Pancreas (tissue), 10 donors: ENCODE results near the gene IQCM. TPM values are rescaled to one million over a fixed set of nuclear protein-coding genes. Genes with fewer than 3 reads are reported as not detected.

ENCODE experiments used
- ATAC-seq, 4 donors: fragments of 200-7000 bp; cut with Tn5 transposase; one replicate each; pipeline versions ENCODE4 v1.8.0 to v1.9.1; 2020; ENCODE audit warnings: mild to moderate bottlenecking in 4 of 4, moderate library complexity in 4 of 4
- DNase-seq, 6 donors: peaks; one replicate each; pipeline ENCODE4 v3.0.0-alpha.2; 2020
- FAIRE-seq: peaks from 2 replicates; lab custom pipeline; 2012; peaks lifted over from hg19 to GRCh38; lab: Jason Lieb, UNC
- H3K27ac ChIP-seq, 4 donors: fragments of 200-600 bp; sonication (generic); 1 replicate in 3 of 4; 2 replicates in 1 of 4; pipeline versions ENCODE4 v1.5.0 to v1.8.0; 2020
- H3K27me3 ChIP-seq, 4 donors: fragments of 200-600 bp; one replicate each; pipeline ENCODE4 v1.8.0; 2021
- H3K36me3 ChIP-seq, 3 donors: fragments of 200-600 bp; sonication (generic) in 1 of 3; one replicate each; pipeline versions ENCODE4 v1.5.0 to v1.8.0; 2020 to 2021
- H3K4me1 ChIP-seq, 3 donors: fragments of 200-600 bp; one replicate each; pipeline ENCODE4 v1.8.0; 2021
- H3K4me3 ChIP-seq, 4 donors: fragments of 200-600 bp; sonication (generic) in 2 of 4; one replicate each; pipeline versions ENCODE4 v1.5.0 to v1.8.0; 2020 to 2021
- H3K9me3 ChIP-seq, 4 donors: fragments of 200-600 bp; one replicate each; pipeline ENCODE4 v1.8.0; 2021
- CTCF ChIP-seq, 4 donors: fragments of 200-600 bp; sonication (generic) in 3 of 4; IDR thresholded peaks; one replicate each; pipeline versions ENCODE4 v1.5.0 to v1.8.0; 2021; ENCODE audit warnings: antibody characterized with exemption in 4 of 4
- WGBS, 2 donors: extraction: QIAGEN DNeasy Blood & Tissue Kit; methylation state at CpG; one replicate each; pipeline ENCODE4 v1.1.7; 2013; 5-methylcytosine and 5-hydroxymethylcytosine counted together
- intact Hi-C, 3 donors: fragments of 100-400 bp; cut with DNase I; formaldehyde crosslinking; loops; one replicate each; pipeline versions ENCODE4 v1.11.1 to v1.14.2; 2022
- polyA plus RNA-seq, 2 donors: library from polyadenylated mRNA; stranded (reverse); fragments of 200-250 nt; gene quantifications; one replicate each; pipeline ENCODE4 v1.2.3, GENCODE V29; 2013
- total RNA-seq, 6 donors: library from RNA; stranded (reverse); fragmentation: NEBNext Ultra II Directional in 4 of 6; extraction: Animal tissue kit (Norgen Biotek cat#: 25700) in 4 of 6; gene quantifications; one replicate each; pipeline versions ENCODE4 v1.2.1 to v1.2.4, GENCODE V29; 2021 to 2023
- donor health status: healthy with polysubstance abuse.
- donor health status: DM: no; HTN: no; CAD: no; lungs with moderate emphysema.
- donor health status: DM: no; HTN: no; CAD: no.
- donor health status: control.
- donor health status: control.
- donor health status: Bipolar disorder and iron deficiency.
- donor health status: DM: yes; HTN: yes; CAD: no.
- donor health status: DM: no; HTN: no; CAD: no.
- donor health status: DM: no; HTN: no; CAD: no.
- donor health status: DM: yes; HTN: yes; CAD: no.

IQCM gene
- total and polyA plus RNA-seq, 8 donors, result not detected

- H3K4me1 ChIP-seq, result no peaks in the 10 kb centered on the region
- no peak for ATAC-seq
- 60 to 76% methylated on average over 2 of the region's 2 CpGs for WGBS, 2 donors
- no peak overlapping the region for H3K27ac ChIP-seq
- H3K9me3 ChIP-seq, result no peaks in the 10 kb centered on the region
- intact Hi-C loops, result no loop called here
- no peak for FAIRE-seq
- DNase-seq, result no peak
- H3K4me3 ChIP-seq, result no peak overlapping the region
- no peaks in the 10 kb centered on the region for H3K36me3 ChIP-seq
- H3K27me3 ChIP-seq, result no peaks in the 10 kb centered on the region
- no peak for TF ChIP-seq CTCF (IDR thresholded peaks at IDR 0.05)
Measured at GRCh38 chr4:149500806-149501205, 314.8 kb downstream of the IQCM start.

GRCh38 chr4:149499726-149500125 is 315.9 kb downstream of the IQCM start:
- DNase-seq, result no peak
- no peak for FAIRE-seq
- Histone ChIP-seq H3K36me3 (no peaks in the 10 kb centered on the region), H3K9me3 (no peaks in the 10 kb centered on the region), H3K27ac (no peak overlapping the region), H3K4me1 (no peaks in the 10 kb centered on the region), H3K27me3 (no peaks in the 10 kb centered on the region), H3K4me3 (no peak overlapping the region)
- intact Hi-C loops, result no loop called here
- no peak for ATAC-seq
- no peak for TF ChIP-seq CTCF (IDR thresholded peaks at IDR 0.05)
- WGBS, 2 donors, result 70 to 85% methylated on average over 2 of the region's 2 CpGs

GRCh38 chr4:149498246-149498645 is 317.4 kb downstream of the IQCM start:
- 50 to 68% methylated on average over 3 of the region's 3 CpGs for WGBS, 2 donors
- FAIRE-seq (no peak), ATAC-seq (no peak)

GRCh38 chr4:149493492-149493891 is 322.2 kb downstream of the IQCM start:
- ATAC-seq (no peak), FAIRE-seq (no peak), DNase-seq (no peak)
- Histone ChIP-seq H3K9me3 (no peaks in the 10 kb centered on the region), H3K4me1 (no peaks in the 10 kb centered on the region), H3K27ac (no peak overlapping the region), H3K27me3 (no peaks in the 10 kb centered on the region), H3K36me3 (no peaks in the 10 kb centered on the region), H3K4me3 (no peak overlapping the region)
- intact Hi-C loops, result no loop called here
- WGBS, 2 donors, result 20 to 30% methylated on average over 2 of the region's 2 CpGs
- no peak for TF ChIP-seq CTCF (IDR thresholded peaks at IDR 0.05)

More at GRCh38 chr4:149498246-149498645, 317.4 kb downstream of the IQCM start:
- no peak for TF ChIP-seq CTCF (IDR thresholded peaks at IDR 0.05)
- DNase-seq, result no peak
- Histone ChIP-seq H3K27me3 (no peaks in the 10 kb centered on the region), H3K27ac (no peak overlapping the region), H3K9me3 (no peaks in the 10 kb centered on the region), H3K4me3 (no peak overlapping the region), H3K4me1 (no peaks in the 10 kb centered on the region), H3K36me3 (no peaks in the 10 kb centered on the region)
- intact Hi-C loops, result no loop called here

GRCh38 chr4:149489321-149489720 is 326.3 kb downstream of the IQCM start:
- Histone ChIP-seq H3K27me3 (no peaks in the 10 kb centered on the region), H3K27ac (no peak overlapping the region), H3K4me3 (no peak overlapping the region), H3K4me1 (no peaks in the 10 kb centered on the region), H3K36me3 (no peaks in the 10 kb centered on the region), H3K9me3 (no peaks in the 10 kb centered on the region)
- FAIRE-seq, result no peak
- intact Hi-C loops, result no loop called here
- 33 to 59% methylated on average over 1 of the region's 1 CpG for WGBS, 2 donors
- TF ChIP-seq CTCF (IDR thresholded peaks at IDR 0.05), result no peak
- no peak for DNase-seq
- ATAC-seq, result no peak
